HL-60 (cell line): ENCODE data around the gene RAB11FIP3.
A peak's percentile ranks its signal among the peaks of the same experiment; 100 is the strongest.

Experiments used
- DNase-seq, 2 experiments: peaks; one replicate each; pipeline ENCODE4 v3.0.0-alpha.2; 2010 to 2020; ENCODE audit warnings: low read depth in 1 of 2, low spot score in 1 of 2
- H3K27ac ChIP-seq: fragments of 250-450 bp; sonication (Bioruptor Pico); replicated peaks from 2 replicates; pipeline ENCODE4 v1.5.1; 2020; ENCODE audit warnings: mild to moderate bottlenecking, moderate library complexity
- H3K27me3 ChIP-seq: fragments of 250-450 bp; sonication (Bioruptor Pico); 2 replicates; pipeline ENCODE4 v1.5.1; 2021; ENCODE audit warnings: mild to moderate bottlenecking, moderate library complexity; ENCODE audit not compliant: insufficient read depth, poor library complexity, severe bottlenecking
- H3K4me3 ChIP-seq: replicated peaks from 2 replicates; pipeline ENCODE4 v1.5.1; 2011; ENCODE audit warnings: mild to moderate bottlenecking, control low read depth, low read length; ENCODE audit not compliant: insufficient read depth
- CTCF ChIP-seq: IDR thresholded peaks from one replicate; pipeline ENCODE4 v1.5.1; 2011; ENCODE audit warnings: low read length, control low read depth, inconsistent platforms; ENCODE audit not compliant: insufficient read depth
- GABPA ChIP-seq: IDR thresholded peaks from 2 replicates; pipeline ENCODE4 v1.6.1; 2012; ENCODE audit warnings: low read depth
- POLR2AphosphoS5 ChIP-seq: IDR thresholded peaks from 2 replicates; pipeline ENCODE4 v1.6.1; 2012; ENCODE audit warnings: low read depth
- REST ChIP-seq: IDR thresholded peaks from 2 replicates; pipeline ENCODE4 v1.6.1; 2012; ENCODE audit warnings: low read depth; ENCODE audit not compliant: insufficient replicate concordance
- SPI1 ChIP-seq: IDR thresholded peaks from 2 replicates; pipeline ENCODE4 v1.6.1; 2012; ENCODE audit warnings: low read depth, mild to moderate bottlenecking, borderline replicate concordance

RAB11FIP3 gene

GRCh38 chr16:392450-393030 is 32.9 kb upstream of the RAB11FIP3 start:
- DNase-seq, result peak in 1 of 2 experiments; percentile 45
- TF ChIP-seq GABPA (no peak), POLR2AphosphoS5 (no peak), SPI1 (no peak), REST (no peak), CTCF (no peak)
- H3K27me3 ChIP-seq, result no peaks in the 10 kb centered on the region
- no peak overlapping the region for H3K27ac ChIP-seq
- H3K4me3 ChIP-seq, result no peak overlapping the region

GRCh38 chr16:396199-396598 is 29.2 kb upstream of the RAB11FIP3 start:
- Histone ChIP-seq H3K27me3 (no peaks in the 10 kb centered on the region), H3K27ac (peak overlapping the region; percentile 85), H3K4me3 (peak overlapping the region; percentile 49)
- DNase-seq, result no peak
- no peak for TF ChIP-seq CTCF
- no peak for TF ChIP-seq POLR2AphosphoS5
- no peak for TF ChIP-seq GABPA
- no peak for TF ChIP-seq SPI1
- TF ChIP-seq REST, result no peak

GRCh38 chr16:396605-397004 is 28.8 kb upstream of the RAB11FIP3 start:
- Histone ChIP-seq H3K4me3 (peak overlapping the region; percentile 49), H3K27me3 (no peaks in the 10 kb centered on the region), H3K27ac (peak overlapping the region; percentile 85)
- DNase-seq, result peak; percentile 67 to 80
- TF ChIP-seq GABPA (no peak), POLR2AphosphoS5 (no peak), SPI1 (no peak), CTCF (no peak), REST (no peak)
